OCI-LY3 (cell line): Measurements from ENCODE around the gene ZEB1.

Experiments
- EZH2phosphoT487 ChIP-seq: fragments of 200-600 bp; shearing (Covaris generic); IDR thresholded peaks from 2 replicates; pipeline ENCODE4 v1.6.1; 2018; ENCODE audit warnings: antibody characterized with exemption, mixed run types, low read depth
- TF ChIP-seq, protein P1 (sequence below): fragments of 200-600, 300-600 bp; sonication (generic); IDR thresholded peaks from 2 replicates; pipeline ENCODE4 v1.5.1; 2014; ENCODE audit warnings: antibody characterized with exemption, low read length, low read depth

DNA sequence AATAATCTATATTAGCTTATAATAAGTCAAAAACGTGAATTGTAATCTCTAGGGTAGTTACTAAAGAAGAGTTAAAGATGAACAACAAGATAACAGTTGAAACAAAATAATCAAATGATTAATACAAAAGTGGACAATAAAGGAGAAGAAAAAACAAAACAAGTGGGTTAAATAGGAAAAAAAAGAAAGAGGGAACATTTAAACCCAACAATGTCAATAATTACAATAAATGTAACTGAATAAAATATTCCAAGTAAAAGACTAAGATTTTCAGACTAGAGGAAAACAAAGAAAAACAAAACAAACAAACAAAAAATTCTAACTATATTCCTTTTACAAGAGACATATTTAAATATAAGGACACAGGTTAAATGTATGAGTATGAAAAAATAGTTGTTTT lies 38.0 kb upstream of the ZEB1 start:
- TF ChIP-seq, protein P1, sequence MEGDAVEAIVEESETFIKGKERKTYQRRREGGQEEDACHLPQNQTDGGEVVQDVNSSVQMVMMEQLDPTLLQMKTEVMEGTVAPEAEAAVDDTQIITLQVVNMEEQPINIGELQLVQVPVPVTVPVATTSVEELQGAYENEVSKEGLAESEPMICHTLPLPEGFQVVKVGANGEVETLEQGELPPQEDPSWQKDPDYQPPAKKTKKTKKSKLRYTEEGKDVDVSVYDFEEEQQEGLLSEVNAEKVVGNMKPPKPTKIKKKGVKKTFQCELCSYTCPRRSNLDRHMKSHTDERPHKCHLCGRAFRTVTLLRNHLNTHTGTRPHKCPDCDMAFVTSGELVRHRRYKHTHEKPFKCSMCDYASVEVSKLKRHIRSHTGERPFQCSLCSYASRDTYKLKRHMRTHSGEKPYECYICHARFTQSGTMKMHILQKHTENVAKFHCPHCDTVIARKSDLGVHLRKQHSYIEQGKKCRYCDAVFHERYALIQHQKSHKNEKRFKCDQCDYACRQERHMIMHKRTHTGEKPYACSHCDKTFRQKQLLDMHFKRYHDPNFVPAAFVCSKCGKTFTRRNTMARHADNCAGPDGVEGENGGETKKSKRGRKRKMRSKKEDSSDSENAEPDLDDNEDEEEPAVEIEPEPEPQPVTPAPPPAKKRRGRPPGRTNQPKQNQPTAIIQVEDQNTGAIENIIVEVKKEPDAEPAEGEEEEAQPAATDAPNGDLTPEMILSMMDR, result no peak
- no peak for TF ChIP-seq EZH2phosphoT487
